Brain pericyte (primary cell): ENCODE measurements around the gene CCDC141.
"Not testable (repeated sequence)": the region's sequence is repeated elsewhere in the genome, so short reads cannot be mapped to it uniquely, and the experiment has no call there.

Source experiments
- DNase-seq: peaks from one replicate; pipeline ENCODE4 v3.0.0-alpha.2; 2012; ENCODE audit warnings: low read depth, low spot score

The CCDC141 gene

DNA sequence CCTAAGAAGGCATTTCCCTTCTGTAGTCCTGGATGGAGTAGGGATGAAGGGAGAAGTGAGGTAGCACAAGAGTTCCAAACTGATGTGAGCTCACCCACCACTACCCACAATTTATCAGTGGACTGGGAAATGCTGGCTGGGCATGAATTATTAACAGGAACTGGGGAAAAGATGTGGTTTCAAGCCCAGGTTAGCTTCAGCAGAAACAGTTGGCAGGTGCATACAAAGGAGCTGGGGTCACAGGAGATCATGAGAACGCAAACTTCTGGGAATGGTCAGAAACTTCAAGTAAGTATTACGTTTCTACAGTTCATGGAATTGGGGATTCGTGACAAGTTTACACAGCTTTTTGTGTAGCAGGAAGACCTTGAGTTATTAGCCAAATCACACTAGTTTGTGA lies 5.4 kb downstream of the CCDC141 start:
- DNase-seq, result no peak

DNA sequence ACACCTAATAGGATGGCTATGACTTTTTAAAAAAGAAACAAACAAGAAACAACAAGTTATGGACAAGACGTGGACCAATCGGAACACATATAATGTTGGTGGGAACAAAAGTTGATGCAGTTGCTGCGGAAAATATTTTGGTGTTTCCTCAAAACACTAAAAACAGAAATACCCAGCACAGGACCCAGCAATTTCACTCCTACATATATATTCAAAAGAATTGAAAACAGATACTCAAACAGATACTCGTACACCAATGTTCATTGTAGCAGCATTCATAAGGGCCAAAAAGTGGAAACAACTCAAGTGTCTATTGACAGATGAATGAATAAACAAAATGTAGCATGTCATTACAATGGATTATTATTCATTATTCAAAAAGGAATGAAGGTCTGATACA lies 12.1 kb downstream of the CCDC141 start:
- DNase-seq, result no peak

DNA sequence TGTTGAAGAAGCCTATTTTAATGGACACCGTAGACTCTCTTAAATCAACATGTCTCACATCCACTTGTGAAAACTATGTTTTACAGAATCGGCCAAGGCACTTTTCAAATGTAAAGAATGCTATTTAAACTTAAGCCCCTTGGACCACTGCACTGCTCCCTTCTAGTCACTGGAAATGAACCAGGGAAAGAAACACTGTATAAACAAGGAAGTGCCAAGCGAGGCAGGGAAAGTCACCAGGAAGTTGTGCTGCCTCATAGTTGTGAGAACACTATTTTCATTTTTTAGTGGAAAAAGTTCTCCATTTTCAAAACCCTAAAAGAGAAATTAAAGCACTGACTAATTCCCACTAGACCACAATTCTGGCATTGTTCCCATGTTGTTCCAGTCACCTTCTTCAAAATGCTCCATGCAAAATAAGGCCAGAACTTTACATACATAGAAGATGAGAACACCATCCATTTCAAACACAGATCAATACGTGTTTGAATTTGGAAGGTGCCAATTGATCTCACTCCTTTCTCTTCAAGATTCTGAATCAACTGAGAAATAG lies 13.5 kb downstream of the CCDC141 start:
- DNase-seq, result no peak

DNA sequence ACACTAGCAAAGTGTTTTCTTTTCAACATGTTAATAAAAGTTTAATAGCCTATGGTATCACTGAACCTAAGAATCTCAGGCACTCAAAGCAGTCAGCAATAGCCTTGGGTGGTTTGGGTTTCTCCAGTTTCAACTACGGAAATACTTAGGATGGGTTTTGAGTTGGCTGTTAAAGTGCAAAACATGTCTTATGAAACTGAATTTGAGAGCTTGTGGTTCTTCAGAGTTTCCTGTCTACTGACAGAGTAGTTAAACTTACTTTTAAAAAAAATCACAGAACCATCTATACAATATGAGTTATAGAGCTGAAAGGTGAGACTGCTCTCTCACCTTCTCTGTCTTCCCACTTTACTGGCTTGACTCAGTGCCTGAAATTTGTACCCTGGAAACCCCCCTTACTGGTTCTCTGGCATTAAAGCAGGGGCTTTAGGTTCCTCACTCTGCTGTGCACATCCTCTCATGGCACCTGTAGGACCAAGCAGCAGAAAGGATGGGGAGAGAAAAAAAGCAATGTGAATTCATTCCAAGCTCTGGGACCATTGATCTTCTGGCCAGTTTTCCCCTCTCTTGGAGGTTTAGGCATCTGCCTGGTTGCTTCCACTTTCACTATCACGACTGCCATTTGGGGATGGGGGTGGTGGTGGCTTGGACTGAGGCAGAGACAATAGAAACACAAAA lies 18.1 kb downstream of the CCDC141 start:
- no peak for DNase-seq

DNA sequence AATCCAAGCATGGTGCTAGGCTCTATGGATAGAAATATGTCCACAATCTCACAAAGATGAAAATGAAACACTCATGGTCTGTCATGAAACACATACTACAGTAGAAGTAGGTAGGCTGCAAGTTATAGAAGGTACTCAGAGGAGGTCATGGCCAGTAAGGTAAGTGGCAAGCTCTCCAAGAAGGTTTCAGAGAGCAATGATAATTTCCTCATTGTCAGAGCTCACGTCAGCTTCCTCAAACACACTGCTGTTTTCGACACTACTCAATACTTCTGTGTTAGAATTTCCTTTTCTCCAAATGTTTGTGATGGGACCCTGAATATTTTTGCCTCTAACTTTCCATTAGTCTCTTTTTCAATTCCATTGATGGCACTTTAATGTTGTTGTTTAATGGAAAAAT lies 25.5 kb downstream of the CCDC141 start:
- DNase-seq, result no peak

DNA sequence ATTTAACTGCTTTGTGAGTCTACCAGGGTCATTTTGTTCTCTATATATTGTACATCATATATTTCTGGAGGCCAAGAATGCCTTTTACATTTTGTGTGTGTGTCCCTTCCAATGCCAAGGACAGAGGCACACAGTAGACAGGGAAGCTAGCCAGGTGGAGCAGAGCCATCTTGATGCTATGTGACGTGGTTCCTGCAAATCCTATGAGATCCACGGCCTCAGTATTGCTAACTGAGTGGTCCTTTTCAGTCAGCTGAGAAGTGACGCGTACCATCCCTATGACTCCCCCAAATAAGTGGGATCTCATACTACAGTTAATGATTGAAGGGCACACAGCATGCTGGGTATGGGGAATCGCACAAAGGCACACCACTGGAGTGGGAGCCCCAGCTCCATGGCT lies 27.3 kb downstream of the CCDC141 start:
- no peak for DNase-seq

DNA sequence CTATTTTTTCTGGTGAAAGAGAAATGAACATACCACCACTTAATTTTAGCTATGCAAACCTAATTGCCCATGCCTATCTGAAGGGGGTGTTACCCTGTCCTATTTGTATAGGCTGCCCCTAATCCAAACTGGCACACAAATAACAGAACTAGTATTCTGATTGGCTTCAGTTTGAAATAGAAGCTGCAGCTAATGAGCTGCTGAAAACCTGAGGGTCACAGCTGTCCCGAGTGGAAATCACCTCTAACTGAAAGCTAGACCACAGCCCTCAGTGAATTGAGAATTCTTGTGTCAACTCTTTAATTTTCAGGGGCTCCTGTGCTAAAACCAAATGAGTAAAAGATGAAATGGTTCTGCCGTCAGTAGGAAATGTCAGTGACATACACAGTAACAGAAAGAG lies 28.7 kb downstream of the CCDC141 start:
- DNase-seq, result no peak

DNA sequence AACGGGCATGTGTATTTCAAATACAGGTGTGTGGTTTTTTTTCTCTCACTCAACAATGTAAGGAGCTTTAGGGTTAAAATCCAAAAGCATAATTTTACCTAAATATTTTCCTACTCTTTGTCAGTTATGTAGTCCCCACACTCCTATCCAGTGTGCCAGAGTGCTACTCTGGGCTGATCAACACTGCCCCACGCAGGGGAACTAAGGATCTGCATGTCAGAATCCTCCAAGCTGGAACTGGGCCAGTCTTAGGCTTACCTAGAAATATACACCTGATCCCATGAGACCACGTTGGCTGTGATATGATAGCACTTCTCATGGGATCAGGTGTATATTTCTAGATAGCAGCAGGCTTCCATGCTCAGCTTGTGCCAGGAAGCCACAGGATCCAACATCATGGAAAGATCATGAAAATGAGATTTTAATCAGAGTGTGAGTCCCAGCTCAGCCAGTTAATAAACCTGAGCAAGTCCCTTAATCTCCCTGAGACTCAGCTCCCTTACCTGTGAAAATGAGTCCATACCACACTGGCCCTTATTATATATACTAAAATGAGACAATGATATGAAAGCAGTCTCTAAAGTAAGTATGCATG lies 29.7 kb downstream of the CCDC141 start:
- DNase-seq, result no peak

DNA sequence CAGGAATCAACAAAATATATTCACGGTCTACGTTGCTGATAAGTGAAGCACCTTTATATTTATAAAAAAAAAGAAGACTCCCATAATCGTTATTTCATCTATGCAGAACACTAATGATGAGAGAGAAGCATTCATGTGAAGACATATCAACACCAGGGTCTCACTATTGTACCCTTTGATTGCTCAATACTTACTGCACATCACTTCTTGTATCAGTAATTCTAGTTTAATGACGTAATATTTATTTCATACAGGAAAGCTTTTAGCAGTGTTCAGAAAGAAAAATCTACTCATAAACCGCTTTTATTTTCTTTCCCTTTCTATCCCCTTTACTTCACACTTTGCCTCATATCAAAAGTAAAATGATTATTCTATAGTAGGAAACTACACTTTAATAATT lies 30.7 kb downstream of the CCDC141 start:
- DNase-seq, result no peak

DNA sequence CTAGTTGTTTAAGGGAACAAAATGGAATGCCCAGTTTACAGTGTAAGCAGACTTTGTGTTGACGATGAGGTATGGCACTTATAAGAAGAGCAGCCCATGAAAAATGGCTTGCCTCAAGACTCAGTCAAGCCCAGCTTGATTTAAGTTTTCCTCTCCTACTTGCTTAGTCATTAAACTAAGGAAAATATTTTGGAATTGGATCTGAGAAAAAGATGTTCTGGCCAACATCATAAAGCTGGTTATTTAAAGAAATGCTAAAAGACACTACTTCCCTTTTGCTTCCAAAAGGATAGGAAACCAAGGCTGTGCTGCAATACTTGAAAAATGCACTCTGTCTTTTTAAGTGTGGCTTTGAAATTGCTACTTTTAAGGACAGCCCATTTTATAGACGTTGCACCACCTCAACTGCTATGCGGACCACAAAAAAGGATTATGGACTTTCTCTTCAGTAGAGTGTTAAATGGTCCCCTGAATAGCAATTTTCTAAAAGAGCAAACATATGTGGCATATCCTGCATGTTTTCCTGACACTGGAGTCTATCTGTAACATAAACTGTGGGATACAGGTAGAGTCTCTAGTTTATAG lies 32.1 kb downstream of the CCDC141 start:
- no peak for DNase-seq

DNA sequence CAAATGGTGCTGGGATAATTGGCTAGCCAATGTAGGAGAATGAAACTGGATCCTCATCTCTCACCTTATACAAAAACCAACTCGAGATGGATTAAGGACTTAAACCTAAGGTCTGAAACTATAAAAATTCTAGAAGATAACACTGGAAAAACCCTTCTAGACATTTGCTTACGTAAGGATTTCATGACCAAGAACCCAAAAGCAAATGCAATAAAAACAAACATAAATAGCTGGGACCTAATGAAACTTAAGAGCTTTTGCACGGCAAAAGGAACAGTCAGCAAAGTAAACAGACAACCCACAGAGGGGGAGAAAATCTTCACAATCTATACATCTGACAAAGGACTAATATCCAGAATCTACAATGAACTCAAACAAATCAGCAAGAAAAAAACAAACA lies 35.7 kb downstream of the CCDC141 start:
- DNase-seq, result not testable (repeated sequence)

DNA sequence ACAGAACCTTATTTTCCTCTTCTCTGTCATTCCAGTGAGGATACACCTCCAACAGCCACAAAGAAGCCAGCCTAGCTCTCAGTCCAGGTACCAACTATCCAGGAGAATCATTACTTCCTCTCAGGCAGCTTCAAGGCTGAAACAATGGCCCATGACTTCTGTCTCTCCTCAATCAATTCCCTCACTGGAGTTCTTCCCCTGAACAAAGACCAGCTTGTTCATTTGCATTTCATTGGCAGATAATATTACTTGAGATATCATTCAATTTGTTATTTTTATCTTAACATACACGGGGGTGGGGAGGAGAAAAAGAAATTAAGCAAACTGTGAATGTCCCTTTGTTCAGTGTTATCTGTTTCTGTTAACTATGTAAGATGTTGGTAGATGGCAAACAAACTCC lies 44.0 kb downstream of the CCDC141 start:
- no peak for DNase-seq

DNA sequence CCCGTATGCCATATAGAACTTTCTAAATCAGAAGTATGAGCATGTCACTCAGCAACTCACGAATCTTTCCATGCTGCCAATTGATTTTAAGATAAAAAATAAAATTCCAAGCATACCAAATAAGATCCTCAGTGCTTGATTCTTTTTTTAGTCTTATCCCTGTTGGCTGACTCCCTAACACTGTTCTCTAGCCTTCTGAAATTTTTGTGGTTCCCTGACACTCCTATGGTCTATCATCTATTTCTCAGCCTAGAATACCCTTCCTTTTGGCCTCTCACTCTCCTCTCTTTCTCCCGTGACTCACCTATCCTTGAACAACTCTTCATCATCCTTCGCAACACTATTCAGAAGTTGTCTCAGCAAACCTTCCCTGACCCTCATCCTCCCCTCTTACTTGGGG lies 50.5 kb downstream of the CCDC141 start:
- no peak for DNase-seq

DNA sequence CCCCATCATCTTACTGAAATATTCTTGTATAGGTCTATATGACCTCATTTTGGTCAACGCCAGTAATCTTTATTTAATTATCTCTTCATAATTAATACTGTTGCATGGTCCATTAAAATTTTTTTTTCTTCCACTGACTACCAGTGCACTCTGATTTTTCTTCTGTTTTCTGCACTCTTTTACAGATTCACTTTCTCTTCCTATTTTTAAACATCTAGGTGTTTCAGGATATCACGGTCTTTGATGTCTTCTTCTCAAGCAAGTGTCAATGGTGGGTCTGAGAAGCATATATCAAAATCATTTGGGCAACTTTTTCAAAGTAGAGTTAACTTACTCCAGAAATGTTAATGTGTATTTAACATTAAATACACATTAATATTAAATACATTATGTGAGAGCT lies 51.4 kb downstream of the CCDC141 start:
- no peak for DNase-seq

DNA sequence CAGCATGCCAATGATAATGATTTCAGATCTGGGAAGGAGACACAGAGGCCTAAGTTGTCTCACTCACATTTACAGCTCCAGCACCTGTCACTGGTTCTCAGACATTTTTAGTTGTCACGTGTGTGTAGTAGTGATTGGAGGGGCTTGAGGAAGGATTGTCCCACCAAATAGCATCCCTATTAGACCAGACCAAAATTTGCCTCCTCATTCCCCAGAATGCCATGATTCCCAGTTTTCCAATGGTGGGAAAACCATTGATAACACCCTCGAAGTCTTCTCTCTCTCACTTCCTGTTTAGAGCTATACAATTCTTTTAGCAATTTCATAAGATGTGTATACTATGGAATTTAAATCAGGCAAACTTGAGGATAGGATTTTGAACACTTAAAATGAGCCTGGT lies 52.5 kb downstream of the CCDC141 start:
- DNase-seq, result no peak

DNA sequence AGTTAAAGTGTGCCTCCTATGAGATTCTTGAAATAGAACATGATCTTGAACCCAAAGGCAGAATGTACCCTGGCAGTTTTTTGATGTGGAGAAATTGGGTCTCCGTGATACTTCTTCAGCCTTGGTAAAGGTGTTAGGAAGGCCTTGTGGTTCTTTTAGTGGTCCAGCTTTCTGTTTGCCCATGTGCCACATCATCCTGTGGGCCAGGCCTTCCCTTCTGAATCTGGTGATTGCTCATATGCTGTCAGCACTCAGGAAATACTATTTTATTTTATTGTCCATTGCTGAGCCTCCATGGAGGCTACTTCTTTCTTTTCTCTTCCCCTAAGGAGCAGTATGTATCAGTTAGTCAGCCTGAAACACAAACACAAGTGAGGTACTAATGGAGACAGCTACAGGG lies 52.9 kb downstream of the CCDC141 start:
- no peak for DNase-seq

DNA sequence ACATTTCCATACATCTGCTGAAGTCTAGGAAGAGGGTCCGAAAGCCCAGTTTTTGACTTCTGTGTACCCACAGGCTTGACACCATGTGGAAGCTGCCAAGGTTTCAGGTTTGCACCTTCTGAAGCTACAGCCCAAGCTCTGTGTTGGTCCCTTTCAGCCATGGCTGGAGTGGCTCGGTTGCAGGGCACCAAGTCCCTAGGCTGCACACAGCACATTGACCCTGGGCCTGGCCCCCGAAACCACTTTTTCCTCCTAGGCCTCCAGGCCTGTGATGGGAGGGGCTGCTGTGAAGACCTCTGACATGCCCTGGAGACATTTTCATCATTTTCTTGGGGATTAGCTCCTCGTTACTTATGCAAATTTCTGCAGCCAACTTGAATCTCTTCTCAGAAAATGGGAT lies 55.7 kb downstream of the CCDC141 start:
- no peak for DNase-seq

DNA sequence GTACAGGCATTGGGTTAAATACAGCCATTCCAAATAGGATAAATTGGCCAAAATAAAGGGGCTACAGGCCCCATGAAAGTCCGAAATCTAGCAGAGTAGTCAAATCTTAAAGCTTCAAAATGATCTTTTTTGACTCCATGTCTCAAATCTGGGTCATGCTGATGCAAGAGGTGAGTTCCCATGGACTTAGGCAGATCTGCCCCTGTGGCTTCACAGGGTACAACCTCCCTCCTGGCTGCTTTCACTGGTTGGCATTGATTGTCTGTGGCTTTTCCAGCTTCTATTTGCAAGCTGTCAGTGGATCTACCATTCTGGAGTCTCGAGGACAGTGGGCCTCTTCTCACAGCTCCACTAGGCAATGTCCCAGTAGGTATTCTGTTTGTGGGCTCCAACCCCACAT lies 56.1 kb downstream of the CCDC141 start:
- no peak for DNase-seq

DNA sequence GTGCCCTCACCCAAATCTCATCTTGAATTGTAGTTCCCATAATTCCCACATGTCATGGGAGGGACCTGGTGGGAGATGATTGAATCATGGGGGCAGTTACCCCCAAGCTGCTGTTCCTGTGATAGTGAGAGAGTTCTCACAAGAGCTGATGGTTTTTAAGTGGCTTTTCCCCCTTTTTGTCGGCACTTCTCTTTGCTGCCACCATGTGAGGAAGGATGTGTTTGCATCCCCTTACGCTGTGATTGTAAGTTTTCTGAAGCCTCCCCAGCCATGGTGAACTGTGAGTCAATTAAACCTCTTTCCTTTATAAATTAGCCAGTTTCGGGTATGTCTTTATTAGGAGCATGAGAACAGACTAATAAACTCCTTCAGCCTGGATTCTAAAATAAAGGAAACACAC lies 57.2 kb downstream of the CCDC141 start:
- DNase-seq, result not testable (repeated sequence)

DNA sequence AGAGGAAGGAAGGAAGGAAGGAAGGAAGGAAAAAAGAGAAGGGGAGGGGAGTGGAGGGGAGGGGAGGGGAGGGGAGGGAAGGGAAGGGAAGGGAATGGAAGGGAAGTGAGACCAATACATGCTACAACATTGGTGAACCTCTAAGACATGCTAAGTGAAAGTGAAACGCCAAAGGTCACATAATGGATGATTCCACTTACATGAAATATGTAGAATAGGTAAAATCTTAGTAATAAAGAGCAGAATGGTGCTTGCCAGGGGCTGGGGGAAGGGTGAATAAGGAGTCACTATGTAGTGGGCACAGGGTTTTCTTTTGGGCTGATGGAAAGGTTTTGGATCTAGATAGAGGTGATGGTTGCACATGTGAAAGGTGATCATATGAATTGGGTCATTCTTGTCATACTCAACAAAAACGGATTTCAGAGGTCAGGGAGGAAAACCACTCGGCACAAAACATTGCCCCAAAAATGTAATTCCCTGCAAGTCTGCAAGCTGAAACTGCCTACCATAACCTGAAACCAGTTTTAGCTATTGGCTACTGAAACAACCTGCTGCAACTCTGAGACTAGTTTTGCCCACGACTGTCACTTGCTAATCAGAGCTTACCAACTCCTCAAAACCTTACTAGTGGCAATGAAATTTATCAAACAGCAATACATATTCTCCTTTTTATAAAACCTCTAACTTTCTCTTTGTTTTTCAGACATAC lies 59.2 kb downstream of the CCDC141 start:
- no peak for DNase-seq

DNA sequence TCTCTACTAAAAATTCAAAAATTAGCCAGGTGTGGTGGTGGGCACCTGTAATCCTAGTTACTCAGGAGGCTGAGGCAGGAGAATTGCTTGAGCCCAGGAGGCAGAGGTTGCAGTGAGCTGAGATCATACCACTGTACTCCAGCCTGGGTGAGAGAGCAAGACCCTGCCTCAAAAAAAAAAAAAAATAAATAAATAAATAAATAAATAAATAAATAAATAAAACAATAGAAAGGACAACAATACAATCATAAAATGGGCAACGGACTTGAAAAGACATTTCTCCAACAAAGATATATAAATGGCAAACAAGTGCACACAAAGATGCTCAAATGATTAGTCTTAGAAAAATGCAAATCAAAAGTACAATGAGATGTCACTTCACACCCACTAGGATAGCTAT lies 60.5 kb downstream of the CCDC141 start:
- DNase-seq, result not testable (repeated sequence)

DNA sequence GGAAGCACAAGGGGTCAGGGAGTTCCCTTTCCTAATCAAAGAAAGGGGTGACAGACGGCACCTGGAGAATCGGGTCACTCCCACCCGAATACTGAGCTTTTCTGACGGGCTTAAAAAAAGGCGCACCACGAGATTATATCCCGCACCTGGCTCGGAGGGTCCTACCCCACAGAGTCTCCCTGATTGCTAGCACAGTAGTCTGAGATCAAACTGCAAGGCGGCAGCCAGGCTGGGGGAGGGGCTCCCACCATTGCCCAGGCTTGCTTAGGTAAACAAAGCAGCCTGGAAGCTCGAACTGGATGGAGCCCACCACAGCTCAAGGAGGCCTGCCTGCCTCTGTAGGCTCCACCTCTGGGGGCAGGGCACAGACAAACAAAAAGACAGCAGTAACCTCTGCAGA lies 67.3 kb downstream of the CCDC141 start:
- not testable (repeated sequence) for DNase-seq

DNA sequence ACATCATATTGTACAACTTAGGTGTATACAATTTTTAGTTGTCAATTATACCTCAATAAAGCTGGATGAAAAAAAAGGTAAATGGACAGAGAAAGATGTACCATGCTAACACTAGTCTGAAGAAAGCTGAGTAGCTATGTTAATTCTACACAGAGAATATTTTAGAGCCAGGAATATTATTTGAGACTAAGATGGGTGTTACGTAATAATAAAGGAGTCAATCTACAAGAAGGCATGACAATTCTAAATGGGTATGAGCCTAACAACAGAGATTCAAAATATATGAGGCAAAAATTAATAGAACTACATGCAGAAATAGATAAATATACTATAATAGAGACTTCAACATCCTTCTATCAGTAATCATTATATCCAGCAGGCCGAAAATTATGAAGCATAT lies 69.1 kb downstream of the CCDC141 start:
- DNase-seq, result no peak
